Cardiac muscle cell (in vitro differentiated cells and primary cell): ENCODE results near the gene ACTL8. TPM values are rescaled to one million over a fixed set of nuclear protein-coding genes. Genes with fewer than 3 reads are reported as not detected.

ENCODE experiments used
- DNase-seq, 2 donors: peaks; one replicate each; pipeline versions ENCODE4 v3.0.0 to v3.0.0-alpha.2; 2010 to 2017; ENCODE audit warnings: low read depth in 1 of 2, low spot score in 1 of 2
- H3K27ac ChIP-seq: fragments of 200-600 bp; sonication (generic); 2 replicates; pipeline ENCODE4 v1.5.1; 2016
- H3K27me3 ChIP-seq: fragments of 200-600 bp; sonication (generic); 2 replicates; pipeline ENCODE4 v1.6.0; 2016; ENCODE audit warnings: control low read depth
- H3K36me3 ChIP-seq: fragments of 200-600 bp; sonication (generic); 2 replicates; pipeline ENCODE4 v1.5.1; 2016; ENCODE audit warnings: control low read depth
- H3K4me1 ChIP-seq: fragments of 200-600 bp; sonication (generic); 2 replicates; pipeline ENCODE4 v1.8.1; 2017; ENCODE audit warnings: low read depth, mild to moderate bottlenecking, mixed run types
- H3K4me3 ChIP-seq: fragments of 200-600 bp; sonication (generic); 2 replicates; pipeline ENCODE4 v1.5.1; 2016; ENCODE audit warnings: mild to moderate bottlenecking
- H3K9me3 ChIP-seq: fragments of 200-600 bp; sonication (generic); 2 replicates; pipeline ENCODE4 v1.5.1; 2017; ENCODE audit warnings: low read depth, mild to moderate bottlenecking, control low read depth
- polyA plus RNA-seq: library from polyadenylated mRNA; unstranded; fragments of >200 nt; fragmentation: Nextera tagmentation; extraction: Ambion mirVana; gene quantifications from 2 replicates; pipeline ENCODE4 v1.2.1, GENCODE V29; 2016
- total RNA-seq: library from RNA; depleted of rRNA; stranded (reverse); fragments of >200 nt; gene quantifications from 2 replicates; pipeline ENCODE4 v1.2.3, GENCODE V29; 2016
- TF ChIP-seq, protein P1 (sequence below): IDR thresholded peaks from 2 replicates; pipeline ENCODE4 v1.5.1; 2012; ENCODE audit warnings: low read depth, mild to moderate bottlenecking, low read length

Gene ACTL8
- total and polyA plus RNA-seq, 2 experiments from 2014 or later: not detected

DNA sequence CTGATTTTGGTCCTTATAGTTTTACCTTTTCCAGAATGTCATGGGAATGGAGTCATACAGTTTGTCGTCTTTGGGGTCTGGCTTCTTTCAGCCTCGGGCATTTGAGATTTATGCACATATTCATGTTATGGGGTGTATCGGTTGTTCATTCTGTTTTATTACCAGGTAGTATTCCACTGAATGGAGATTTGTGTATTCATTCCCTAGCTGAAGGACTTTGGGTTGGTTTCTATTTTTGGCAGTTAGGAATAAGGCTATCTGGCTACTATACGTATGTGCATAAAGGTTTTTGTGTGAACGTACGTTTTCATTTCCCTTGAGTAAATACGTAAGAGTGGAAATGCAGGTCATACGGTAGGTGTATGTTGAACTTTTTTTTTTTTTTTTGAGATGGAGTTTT, 65.1 kb downstream of the ACTL8 start:
- DNase-seq: no peak
- H3K9me3 ChIP-seq: no peaks in the 10 kb centered on the region
- no peaks in the 10 kb centered on the region for H3K4me1 ChIP-seq
- no peaks in the 10 kb centered on the region for H3K36me3 ChIP-seq
- H3K27me3 ChIP-seq: no peaks in the 10 kb centered on the region
- H3K27ac ChIP-seq: no peak overlapping the region
- H3K4me3 ChIP-seq: no peak overlapping the region
- TF ChIP-seq, protein P1, sequence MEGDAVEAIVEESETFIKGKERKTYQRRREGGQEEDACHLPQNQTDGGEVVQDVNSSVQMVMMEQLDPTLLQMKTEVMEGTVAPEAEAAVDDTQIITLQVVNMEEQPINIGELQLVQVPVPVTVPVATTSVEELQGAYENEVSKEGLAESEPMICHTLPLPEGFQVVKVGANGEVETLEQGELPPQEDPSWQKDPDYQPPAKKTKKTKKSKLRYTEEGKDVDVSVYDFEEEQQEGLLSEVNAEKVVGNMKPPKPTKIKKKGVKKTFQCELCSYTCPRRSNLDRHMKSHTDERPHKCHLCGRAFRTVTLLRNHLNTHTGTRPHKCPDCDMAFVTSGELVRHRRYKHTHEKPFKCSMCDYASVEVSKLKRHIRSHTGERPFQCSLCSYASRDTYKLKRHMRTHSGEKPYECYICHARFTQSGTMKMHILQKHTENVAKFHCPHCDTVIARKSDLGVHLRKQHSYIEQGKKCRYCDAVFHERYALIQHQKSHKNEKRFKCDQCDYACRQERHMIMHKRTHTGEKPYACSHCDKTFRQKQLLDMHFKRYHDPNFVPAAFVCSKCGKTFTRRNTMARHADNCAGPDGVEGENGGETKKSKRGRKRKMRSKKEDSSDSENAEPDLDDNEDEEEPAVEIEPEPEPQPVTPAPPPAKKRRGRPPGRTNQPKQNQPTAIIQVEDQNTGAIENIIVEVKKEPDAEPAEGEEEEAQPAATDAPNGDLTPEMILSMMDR: no peak

DNA sequence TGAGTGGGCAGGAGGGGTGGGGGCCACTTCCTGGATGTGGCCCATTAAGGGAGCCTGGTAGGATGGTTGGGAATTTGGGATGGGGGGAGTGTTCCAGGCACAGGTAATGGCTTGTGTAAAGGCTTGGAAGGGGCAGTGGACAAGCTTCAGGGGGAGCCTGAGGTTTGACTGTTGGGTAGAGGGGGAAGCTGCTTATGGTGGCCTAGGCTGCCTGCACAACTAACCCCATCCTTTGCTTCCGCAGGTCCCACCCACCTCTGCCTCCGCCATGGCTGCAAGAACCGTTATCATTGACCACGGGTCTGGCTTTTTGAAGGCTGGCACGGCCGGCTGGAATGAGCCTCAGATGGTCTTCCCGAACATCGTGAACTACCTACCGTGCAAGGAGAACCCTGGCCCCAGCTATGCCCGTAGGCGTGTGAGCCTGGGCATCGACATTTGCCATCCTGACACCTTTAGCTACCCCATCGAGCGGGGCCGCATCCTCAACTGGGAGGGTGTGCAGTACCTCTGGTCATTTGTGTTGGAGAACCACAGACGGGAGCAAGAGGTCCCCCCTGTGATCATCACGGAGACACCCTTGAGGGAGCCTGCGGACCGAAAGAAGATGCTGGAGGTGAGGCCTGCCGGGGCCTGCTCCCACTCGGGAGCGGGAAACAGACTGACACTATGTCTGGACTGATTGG, 67.8 kb downstream of the ACTL8 start:
- Histone ChIP-seq H3K9me3 (no peaks in the 10 kb centered on the region), H3K4me3 (no peak overlapping the region), H3K36me3 (no peaks in the 10 kb centered on the region), H3K4me1 (no peaks in the 10 kb centered on the region), H3K27ac (no peak overlapping the region), H3K27me3 (no peaks in the 10 kb centered on the region)
- DNase-seq: no peak
- TF ChIP-seq, protein P1: no peak

DNA sequence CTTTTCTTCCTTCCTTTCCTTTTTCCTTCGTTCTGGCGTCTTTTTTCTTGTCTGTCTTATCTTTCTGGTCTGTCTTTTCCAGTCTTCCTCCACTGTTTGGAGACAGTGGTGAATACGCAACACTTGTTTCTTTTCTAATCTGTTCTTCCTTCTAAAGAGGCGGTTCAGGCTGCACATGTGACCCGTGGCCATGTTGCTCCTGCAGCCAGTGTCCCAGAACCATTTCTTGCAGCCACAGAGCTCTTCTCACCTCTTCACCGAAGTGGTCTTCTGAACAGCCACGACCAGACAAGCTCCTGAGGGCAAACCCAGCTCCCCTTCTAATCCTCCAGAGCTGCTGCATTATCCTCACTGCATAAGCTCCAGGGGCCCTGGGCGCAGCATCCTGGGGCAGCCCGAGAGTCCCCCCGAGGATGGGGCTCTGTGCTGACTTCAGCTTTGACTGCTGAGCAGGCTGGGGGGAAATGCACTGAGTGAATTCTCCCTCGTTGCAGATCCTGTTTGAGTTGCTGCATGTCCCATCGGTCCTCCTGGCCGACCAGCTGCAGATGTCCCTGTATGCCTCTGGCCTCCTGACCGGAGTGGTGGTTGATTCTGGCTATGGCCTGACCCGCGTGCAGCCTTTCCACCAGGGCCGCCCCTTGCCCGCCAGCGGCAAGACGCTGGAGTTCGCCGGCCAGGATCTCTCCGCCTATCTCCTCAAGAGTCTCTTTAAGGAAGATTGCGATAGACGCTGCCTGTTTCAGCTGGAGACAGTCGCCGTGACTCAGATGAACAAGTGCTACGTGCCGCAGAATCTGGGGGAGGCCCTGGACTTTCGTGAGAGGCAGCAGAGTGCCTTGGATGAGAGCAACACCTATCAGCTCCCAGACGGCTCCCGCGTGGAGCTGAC, 70.4 kb downstream of the ACTL8 start:
- TF ChIP-seq, protein P1: no peak
- Histone ChIP-seq H3K27me3 (no peaks in the 10 kb centered on the region), H3K27ac (no peak overlapping the region), H3K36me3 (no peaks in the 10 kb centered on the region), H3K9me3 (no peaks in the 10 kb centered on the region), H3K4me1 (no peaks in the 10 kb centered on the region), H3K4me3 (no peak overlapping the region)
- no peak for DNase-seq

DNA sequence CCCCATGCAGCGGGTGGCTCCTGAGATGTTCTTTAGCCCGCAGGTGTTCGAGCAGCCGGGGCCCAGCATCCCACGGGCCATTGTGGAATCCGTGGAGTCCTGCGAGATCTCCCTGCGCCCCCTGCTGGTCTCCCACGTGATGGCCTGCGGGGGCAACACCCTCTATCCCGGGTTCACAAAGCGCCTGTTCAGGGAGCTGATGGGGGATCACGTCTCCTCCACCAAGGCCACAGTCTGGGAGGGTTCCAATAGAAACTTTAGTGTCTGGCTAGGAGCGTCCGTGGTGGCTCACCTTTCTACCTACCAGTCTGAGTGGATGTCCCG, 71.0 kb downstream of the ACTL8 start:
- H3K9me3 ChIP-seq: no peaks in the 10 kb centered on the region
- no peaks in the 10 kb centered on the region for H3K27me3 ChIP-seq
- H3K27ac ChIP-seq: no peak overlapping the region
- DNase-seq: peak; percentile 48 to 60
- H3K4me1 ChIP-seq: no peaks in the 10 kb centered on the region
- no peaks in the 10 kb centered on the region for H3K36me3 ChIP-seq
- TF ChIP-seq, protein P1: peak; percentile 85
- H3K4me3 ChIP-seq: no peak overlapping the region

DNA sequence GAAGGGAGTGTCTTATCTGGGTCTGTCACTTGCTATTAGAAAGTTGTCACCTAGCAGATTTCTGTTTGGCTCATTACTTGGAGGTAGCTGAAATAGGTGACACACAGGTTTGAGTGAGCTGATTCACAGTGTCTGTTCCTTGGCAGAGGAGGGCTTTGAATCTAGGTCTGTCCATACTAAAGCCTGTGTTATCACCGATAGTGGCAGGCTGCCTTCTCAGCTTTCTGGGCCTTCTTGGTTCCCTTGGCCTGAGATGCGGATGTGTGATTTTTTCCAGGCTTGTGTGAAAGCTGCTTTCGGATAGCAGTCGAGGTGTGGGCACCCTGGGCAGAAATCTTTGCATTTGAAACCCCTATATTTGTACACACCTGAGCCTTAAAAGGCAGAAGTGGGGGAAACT, 73.9 kb downstream of the ACTL8 start:
- H3K36me3 ChIP-seq: no peaks in the 10 kb centered on the region
- TF ChIP-seq, protein P1: no peak
- no peaks in the 10 kb centered on the region for H3K4me1 ChIP-seq

More for the DNA sequence above, 73.9 kb downstream of the ACTL8 start:
- Histone ChIP-seq H3K27ac (no peak overlapping the region), H3K27me3 (no peaks in the 10 kb centered on the region), H3K4me3 (no peak overlapping the region), H3K9me3 (no peaks in the 10 kb centered on the region)
- no peak for DNase-seq
